GM20000 (cell line): ENCODE measurements around the gene CAV2.

Source experiments
- DNase-seq: peaks from one replicate; pipeline ENCODE4 v3.0.0; 2012; ENCODE audit warnings: low spot score
- CTCF ChIP-seq: IDR thresholded peaks from 2 replicates; pipeline ENCODE4 v1.5.1; 2012; ENCODE audit warnings: mild to moderate bottlenecking, control low read depth; ENCODE audit errors: extremely low read depth, missing control alignments

The CAV2 gene

DNA sequence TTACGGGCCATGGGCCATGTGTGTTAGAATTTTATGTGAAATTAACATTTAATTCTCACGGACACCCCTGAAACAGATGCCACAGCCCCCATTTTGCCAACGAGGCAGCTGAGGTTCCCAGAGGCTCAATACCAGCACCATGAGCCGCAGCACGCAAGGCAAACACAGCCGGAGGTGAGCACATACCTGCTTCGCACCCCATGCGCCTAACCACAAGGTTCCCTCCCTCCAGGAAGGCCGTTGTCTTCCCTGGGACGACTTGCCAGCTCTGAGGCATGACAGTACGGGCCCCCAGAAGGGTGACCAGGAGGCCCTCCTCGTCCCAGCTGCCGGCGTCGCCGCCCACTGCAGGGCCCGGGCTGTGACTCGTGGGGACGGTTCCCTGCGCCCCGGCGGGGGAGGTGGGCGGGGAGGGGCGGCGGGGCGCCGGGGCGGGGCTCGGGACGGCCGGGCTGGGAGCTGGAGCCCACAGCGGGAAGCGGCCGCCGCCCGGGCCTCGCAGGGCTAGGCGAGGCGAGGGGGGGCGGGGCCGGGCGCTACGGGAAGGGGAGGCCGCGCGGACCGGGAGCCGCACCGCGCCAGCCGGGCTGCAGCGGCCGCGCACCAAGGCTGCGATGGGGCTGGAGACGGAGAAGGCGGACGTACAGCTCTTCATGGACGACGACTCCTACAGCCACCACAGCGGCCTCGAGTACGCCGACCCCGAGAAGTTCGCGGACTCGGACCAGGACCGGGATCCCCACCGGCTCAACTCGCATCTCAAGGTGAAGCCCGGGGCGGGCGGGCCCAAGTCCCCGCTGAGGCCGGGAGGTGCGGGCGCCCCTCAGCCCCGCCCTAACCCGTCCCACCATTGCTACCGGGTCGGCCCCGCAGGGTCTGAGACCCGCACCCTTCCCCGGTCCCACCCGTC, at the start of gene CAV2:
Gene CAV2, plus strand, starts transcription at position 571 of the 910 bp plus-strand sequence. Its CDS starts 44 bp downstream, at position 615.
- DNase-seq = peak; percentile 54
- no peak for TF ChIP-seq CTCF

GRCh38 chr7:116449950-116450349, 49.6 kb upstream of the CAV2 start:
- no peak for TF ChIP-seq CTCF
- no peak for DNase-seq

- peak; percentile 7 for TF ChIP-seq CTCF
- DNase-seq = no peak
These were observed 47.4 kb upstream of the CAV2 start for GRCh38 chr7:116451957-116452729.

- DNase-seq = no peak
These were observed 45.2 kb upstream of the CAV2 start for GRCh38 chr7:116454377-116454776.

DNA sequence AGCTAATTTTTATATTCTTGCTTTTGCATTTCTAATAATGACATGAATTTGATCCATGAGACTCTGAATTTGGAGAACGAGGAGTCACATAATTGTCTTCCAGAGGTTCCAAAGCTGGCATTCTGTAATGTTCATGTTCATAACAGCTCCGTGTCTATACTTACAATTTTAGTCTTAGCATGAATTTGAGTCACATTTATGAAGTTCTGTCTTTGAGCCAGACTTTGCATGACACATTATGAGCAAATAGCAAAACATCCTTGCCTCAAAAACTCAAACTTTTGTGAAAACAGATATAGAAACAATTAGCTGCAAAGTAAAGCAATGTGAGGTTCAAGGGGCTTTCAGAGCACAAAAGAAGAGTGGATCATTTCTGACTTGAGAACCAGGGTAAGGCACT, 44.5 kb upstream of the CAV2 start:
- DNase-seq = no peak

More at GRCh38 chr7:116454377-116454776, 45.2 kb upstream of the CAV2 start:
- TF ChIP-seq CTCF = no peak

DNA sequence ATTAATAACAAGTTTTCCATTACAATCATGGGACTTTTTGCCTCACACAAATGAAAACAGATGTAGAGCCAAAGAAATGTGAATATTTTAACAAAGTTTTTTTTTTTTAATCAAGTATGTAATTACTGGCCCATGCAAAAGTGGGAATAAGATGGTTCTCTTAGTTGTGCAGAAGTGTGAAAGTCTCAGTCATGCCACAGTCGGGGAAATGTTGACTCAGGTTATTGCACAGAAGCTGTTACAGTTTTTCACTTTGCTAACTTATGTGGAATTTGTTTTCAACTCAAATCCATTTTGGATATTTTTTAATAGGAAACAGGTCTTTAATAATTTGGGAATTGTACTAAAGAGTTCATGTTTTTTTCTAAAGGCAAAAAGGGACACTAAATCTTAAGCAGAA, 44.0 kb upstream of the CAV2 start:
- TF ChIP-seq CTCF = no peak
- DNase-seq = no peak

More for the DNA sequence above, 44.5 kb upstream of the CAV2 start:
- TF ChIP-seq CTCF = no peak

DNA sequence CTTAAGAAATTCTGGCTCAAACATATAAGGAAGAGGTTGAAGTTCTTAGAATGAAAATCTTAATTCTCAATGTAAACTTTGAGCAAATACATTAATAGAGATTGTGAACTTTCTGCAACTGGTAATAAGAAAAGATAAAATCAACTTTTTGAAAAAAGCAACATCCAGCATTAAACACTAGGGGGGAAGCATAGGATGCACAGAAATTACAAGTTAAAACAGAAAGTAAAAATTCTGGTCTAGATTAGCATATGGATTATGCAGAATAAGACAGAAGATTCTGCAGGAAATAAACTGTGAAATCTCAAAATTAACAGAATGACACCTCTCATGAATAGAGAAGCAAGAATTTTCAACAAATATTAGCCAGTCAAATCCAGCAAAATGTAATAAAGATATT, 38.0 kb upstream of the CAV2 start:
- TF ChIP-seq CTCF = no peak

More for the DNA sequence above, 38.0 kb upstream of the CAV2 start:
- DNase-seq = no peak
